HUES6 (cell line): Measurements from ENCODE around the gene RAD51B.

Experiments used
- H3K27ac ChIP-seq: 2 replicates; pipeline ENCODE4 v1.7.0; 2013; ENCODE audit warnings: low read depth, mild to moderate bottlenecking, low read length, inconsistent platforms
- H3K27me3 ChIP-seq: 2 replicates; pipeline ENCODE4 v1.6.1; 2013; ENCODE audit warnings: low read length; ENCODE audit not compliant: control insufficient read depth, insufficient read depth
- H3K36me3 ChIP-seq: 2 replicates; pipeline ENCODE4 v1.6.1; 2013; ENCODE audit warnings: low read length; ENCODE audit not compliant: control insufficient read depth, insufficient read depth
- H3K4me1 ChIP-seq: 2 replicates; pipeline ENCODE4 v1.6.1; 2013; ENCODE audit warnings: low read length; ENCODE audit not compliant: control insufficient read depth, insufficient read depth
- H3K4me3 ChIP-seq: 2 replicates; pipeline ENCODE4 v1.5.1; 2013; ENCODE audit warnings: low read depth, low read length
- H3K9ac ChIP-seq: one replicate; pipeline ENCODE4 v1.6.1; 2013; ENCODE audit warnings: mild to moderate bottlenecking, low read length
- H3K9me3 ChIP-seq: 2 replicates; pipeline ENCODE4 v1.6.1; 2013; ENCODE audit warnings: low read depth, low read length; ENCODE audit not compliant: control insufficient read depth, insufficient read depth

RAD51B gene

GRCh38 chr14:68327231-68327630, 507.7 kb downstream of the RAD51B start:
- H3K9ac ChIP-seq: no peak overlapping the region
- no peak overlapping the region for H3K4me3 ChIP-seq
- peaks cover 10% of the 10 kb centered on the region; the same call in 1 of the 2 replicates for H3K4me1 ChIP-seq
- no peaks in the 10 kb centered on the region for H3K27me3 ChIP-seq
- no peak overlapping the region for H3K27ac ChIP-seq
- no peaks in the 10 kb centered on the region for H3K9me3 ChIP-seq
- H3K36me3 ChIP-seq: no peaks in the 10 kb centered on the region

- Histone ChIP-seq H3K4me1 (peaks cover 12% of the 10 kb centered on the region; the same call in 1 of the 2 replicates), H3K36me3 (no peaks in the 10 kb centered on the region), H3K9ac (no peak overlapping the region), H3K4me3 (no peak overlapping the region), H3K27me3 (no peaks in the 10 kb centered on the region), H3K9me3 (no peaks in the 10 kb centered on the region), H3K27ac (no peak overlapping the region)
Measured at GRCh38 chr14:68328509-68328908, 508.9 kb downstream of the RAD51B start.

GRCh38 chr14:68331426-68331825, 511.8 kb downstream of the RAD51B start:
- no peaks in the 10 kb centered on the region for H3K27me3 ChIP-seq
- H3K4me1 ChIP-seq: peaks cover 12% of the 10 kb centered on the region; the same call in 1 of the 2 replicates
- H3K36me3 ChIP-seq: no peaks in the 10 kb centered on the region
- H3K27ac ChIP-seq: no peak overlapping the region
- no peak overlapping the region for H3K4me3 ChIP-seq
- H3K9me3 ChIP-seq: no peaks in the 10 kb centered on the region
- no peak overlapping the region for H3K9ac ChIP-seq

GRCh38 chr14:68331991-68332390, 512.4 kb downstream of the RAD51B start:
- no peak overlapping the region for H3K27ac ChIP-seq
- H3K9ac ChIP-seq: no peak overlapping the region
- no peak overlapping the region for H3K4me3 ChIP-seq
- H3K4me1 ChIP-seq: peaks cover 12% of the 10 kb centered on the region; the same call in 1 of the 2 replicates
- H3K27me3 ChIP-seq: no peaks in the 10 kb centered on the region
- no peaks in the 10 kb centered on the region for H3K36me3 ChIP-seq
- no peaks in the 10 kb centered on the region for H3K9me3 ChIP-seq

GRCh38 chr14:68333262-68333661, 513.7 kb downstream of the RAD51B start:
- Histone ChIP-seq H3K4me1 (peaks cover 12% of the 10 kb centered on the region; the same call in 1 of the 2 replicates), H3K27ac (no peak overlapping the region), H3K9ac (no peak overlapping the region), H3K9me3 (no peaks in the 10 kb centered on the region; the same call in 1 of the 2 replicates), H3K27me3 (no peaks in the 10 kb centered on the region), H3K36me3 (no peaks in the 10 kb centered on the region), H3K4me3 (no peak overlapping the region)

GRCh38 chr14:68335312-68335711, 515.7 kb downstream of the RAD51B start:
- Histone ChIP-seq H3K9me3 (no peaks in the 10 kb centered on the region; the same call in 1 of the 2 replicates), H3K27ac (no peak overlapping the region), H3K9ac (no peak overlapping the region), H3K36me3 (no peaks in the 10 kb centered on the region), H3K4me3 (no peak overlapping the region), H3K27me3 (no peaks in the 10 kb centered on the region), H3K4me1 (peaks cover 20% of the 10 kb centered on the region)

GRCh38 chr14:68336165-68336564, 516.6 kb downstream of the RAD51B start:
- Histone ChIP-seq H3K4me3 (no peak overlapping the region), H3K4me1 (peaks cover 29% of the 10 kb centered on the region), H3K27me3 (no peaks in the 10 kb centered on the region), H3K27ac (no peak overlapping the region), H3K9me3 (no peaks in the 10 kb centered on the region; the same call in 1 of the 2 replicates), H3K9ac (no peak overlapping the region), H3K36me3 (no peaks in the 10 kb centered on the region)

GRCh38 chr14:68337279-68337678, 517.7 kb downstream of the RAD51B start:
- peaks cover 30% of the 10 kb centered on the region for H3K4me1 ChIP-seq
- H3K4me3 ChIP-seq: no peak overlapping the region
- no peak overlapping the region for H3K27ac ChIP-seq

GRCh38 chr14:68340262-68340661, 520.7 kb downstream of the RAD51B start:
- Histone ChIP-seq H3K4me3 (no peak overlapping the region), H3K9me3 (no peaks in the 10 kb centered on the region; the same call in 1 of the 2 replicates), H3K9ac (no peak overlapping the region), H3K27ac (no peak overlapping the region), H3K36me3 (no peaks in the 10 kb centered on the region), H3K27me3 (no peaks in the 10 kb centered on the region), H3K4me1 (peaks cover 44% of the 10 kb centered on the region)

More at GRCh38 chr14:68337279-68337678, 517.7 kb downstream of the RAD51B start:
- Histone ChIP-seq H3K9ac (no peak overlapping the region), H3K36me3 (no peaks in the 10 kb centered on the region), H3K9me3 (no peaks in the 10 kb centered on the region; the same call in 1 of the 2 replicates), H3K27me3 (no peaks in the 10 kb centered on the region)

GRCh38 chr14:68341411-68342212, 522.0 kb downstream of the RAD51B start:
- Histone ChIP-seq H3K27ac (no peak overlapping the region; the same call in 1 of the 2 replicates), H3K9ac (no peak overlapping the region), H3K9me3 (no peaks in the 10 kb centered on the region; the same call in 1 of the 2 replicates), H3K4me3 (no peak overlapping the region), H3K4me1 (peaks cover 44% of the 10 kb centered on the region), H3K36me3 (no peaks in the 10 kb centered on the region), H3K27me3 (no peaks in the 10 kb centered on the region)

GRCh38 chr14:68342216-68342763, 522.7 kb downstream of the RAD51B start:
- Histone ChIP-seq H3K9ac (no peak overlapping the region), H3K27me3 (no peaks in the 10 kb centered on the region), H3K4me1 (peaks cover 44% of the 10 kb centered on the region), H3K36me3 (no peaks in the 10 kb centered on the region), H3K9me3 (no peaks in the 10 kb centered on the region; the same call in 1 of the 2 replicates), H3K4me3 (no peak overlapping the region), H3K27ac (no peak overlapping the region; the same call in 1 of the 2 replicates)
